HEK293T (cell line): ENCODE measurements around the gene NECTIN4.

Source experiments
- CTCF ChIA-PET: fragments of 350-600 bp; formaldehyde crosslinking; extraction: SDS; loops from one replicate; lab custom pipeline; 2021; ENCODE audit warnings: antibody characterized with exemption, inconsistent platforms; lab: Yijun Ruan, JAX
- POLR2A ChIA-PET: fragments of 350-600 bp; formaldehyde crosslinking; extraction: SDS; loops from one replicate; lab custom pipeline; 2020; ENCODE audit warnings: antibody characterized with exemption, inconsistent platforms; lab: Yijun Ruan, JAX
- DNase-seq: peaks from one replicate; pipeline ENCODE4 v3.0.0; 2012; ENCODE audit warnings: mixed read lengths; ENCODE audit errors: extremely low spot score
- ARNT ChIP-seq: fragments of 450-650 bp; IDR thresholded peaks from 2 replicates; pipeline ENCODE4 v1.6.1; 2017; ENCODE audit warnings: mild to moderate bottlenecking
- BHLHE40 ChIP-seq: fragments of 450-650 bp; IDR thresholded peaks from 2 replicates; pipeline ENCODE4 v1.6.1; 2016; ENCODE audit warnings: mild to moderate bottlenecking, moderate library complexity, borderline replicate concordance
- CTBP1 ChIP-seq: fragments of 450-650 bp; IDR thresholded peaks from 2 replicates; pipeline ENCODE4 v1.6.1; 2016; ENCODE audit warnings: borderline replicate concordance
- ELF4 ChIP-seq: fragments of 450-650 bp; IDR thresholded peaks from 2 replicates; pipeline ENCODE4 v1.6.1; 2017; ENCODE audit warnings: antibody characterized with exemption
- FOXA1 ChIP-seq: fragments of 450-650 bp; IDR thresholded peaks from 2 replicates; pipeline ENCODE4 v1.6.1; 2016; ENCODE audit warnings: mild to moderate bottlenecking
- FOXK2 ChIP-seq: fragments of 450-650 bp; IDR thresholded peaks from 2 replicates; pipeline ENCODE4 v1.6.1; 2016; ENCODE audit warnings: mild to moderate bottlenecking
- FOXM1 ChIP-seq: fragments of 450-650 bp; IDR thresholded peaks from 2 replicates; pipeline ENCODE4 v1.6.1; 2017; ENCODE audit warnings: mild to moderate bottlenecking, borderline replicate concordance
- HDGF ChIP-seq: fragments of 450-650 bp; IDR thresholded peaks from 2 replicates; pipeline ENCODE4 v1.6.1; 2017; ENCODE audit warnings: antibody characterized with exemption, borderline replicate concordance
- L3MBTL2 ChIP-seq: fragments of 450-650 bp; conservative IDR thresholded peaks from 2 replicates; pipeline ENCODE4 v1.6.1; 2016; ENCODE audit warnings: mild to moderate bottlenecking
- LEF1 ChIP-seq: fragments of 450-650 bp; IDR thresholded peaks from 2 replicates; pipeline ENCODE4 v1.6.1; 2017; ENCODE audit warnings: mild to moderate bottlenecking, borderline replicate concordance
- NFRKB ChIP-seq: fragments of 450-650 bp; IDR thresholded peaks from 2 replicates; pipeline ENCODE4 v1.6.1; 2016; ENCODE audit warnings: mild to moderate bottlenecking, moderate library complexity
- SP1 ChIP-seq: fragments of 450-650 bp; IDR thresholded peaks from 2 replicates; pipeline ENCODE4 v1.6.1; 2017
- SUZ12 ChIP-seq: fragments of 450-650 bp; IDR thresholded peaks from 2 replicates; pipeline ENCODE4 v1.6.1; 2016; ENCODE audit warnings: mild to moderate bottlenecking
- TARDBP ChIP-seq: fragments of 450-650 bp; IDR thresholded peaks from 2 replicates; pipeline ENCODE4 v1.6.1; 2016
- ZNF384 ChIP-seq: fragments of 450-650 bp; IDR thresholded peaks from 2 replicates; pipeline ENCODE4 v1.6.1; 2016
- TF ChIP-seq, protein P1 (sequence below): fragments of 450-650 bp; IDR thresholded peaks from 2 replicates; pipeline ENCODE4 v1.6.1; 2016

Gene NECTIN4

DNA sequence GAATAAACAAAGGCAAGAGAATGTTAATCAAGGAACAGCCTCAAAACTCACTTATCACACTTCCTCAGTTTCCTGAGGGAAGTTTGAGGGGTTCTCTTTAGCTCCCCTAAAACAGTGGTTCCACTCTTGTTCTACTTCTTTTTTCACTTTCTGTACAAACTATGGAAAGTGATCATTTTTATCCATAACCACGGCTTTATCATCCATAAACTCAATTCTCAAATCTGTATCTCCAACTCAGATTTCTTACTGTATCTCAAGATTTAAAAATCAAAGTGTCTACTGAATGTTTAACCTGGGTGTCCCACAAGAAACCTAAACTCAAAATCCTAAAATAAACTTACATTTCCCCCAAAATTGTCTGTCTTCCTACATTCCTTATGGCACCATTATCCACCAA is 24.6 kb upstream of the NECTIN4 start:
- TF ChIP-seq FOXM1, result no peak
- TF ChIP-seq CTBP1, result no peak
- TF ChIP-seq BHLHE40, result no peak
- TF ChIP-seq FOXK2, result no peak
- no peak for TF ChIP-seq HDGF
- no peak for TF ChIP-seq ARNT
- TF ChIP-seq SUZ12, result no peak
- TF ChIP-seq, protein P1, sequence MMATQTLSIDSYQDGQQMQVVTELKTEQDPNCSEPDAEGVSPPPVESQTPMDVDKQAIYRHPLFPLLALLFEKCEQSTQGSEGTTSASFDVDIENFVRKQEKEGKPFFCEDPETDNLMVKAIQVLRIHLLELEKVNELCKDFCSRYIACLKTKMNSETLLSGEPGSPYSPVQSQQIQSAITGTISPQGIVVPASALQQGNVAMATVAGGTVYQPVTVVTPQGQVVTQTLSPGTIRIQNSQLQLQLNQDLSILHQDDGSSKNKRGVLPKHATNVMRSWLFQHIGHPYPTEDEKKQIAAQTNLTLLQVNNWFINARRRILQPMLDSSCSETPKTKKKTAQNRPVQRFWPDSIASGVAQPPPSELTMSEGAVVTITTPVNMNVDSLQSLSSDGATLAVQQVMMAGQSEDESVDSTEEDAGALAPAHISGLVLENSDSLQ, result no peak
- TF ChIP-seq L3MBTL2, result no peak
- TF ChIP-seq SP1, result no peak
- no peak for TF ChIP-seq ELF4
- TF ChIP-seq LEF1, result no peak
- TF ChIP-seq TARDBP, result no peak
- no peak for TF ChIP-seq NFRKB
- no peak for TF ChIP-seq ZNF384
- TF ChIP-seq FOXA1, result no peak
- CTCF ChIA-PET, result no interaction called here
- POLR2A ChIA-PET, result interaction anchor here (0.6 kb wide), 1 partner anchor 19 kb away, joined by 3 read pairs; no protein-coding TSS in a partner anchor
- DNase-seq, result no peak

DNA sequence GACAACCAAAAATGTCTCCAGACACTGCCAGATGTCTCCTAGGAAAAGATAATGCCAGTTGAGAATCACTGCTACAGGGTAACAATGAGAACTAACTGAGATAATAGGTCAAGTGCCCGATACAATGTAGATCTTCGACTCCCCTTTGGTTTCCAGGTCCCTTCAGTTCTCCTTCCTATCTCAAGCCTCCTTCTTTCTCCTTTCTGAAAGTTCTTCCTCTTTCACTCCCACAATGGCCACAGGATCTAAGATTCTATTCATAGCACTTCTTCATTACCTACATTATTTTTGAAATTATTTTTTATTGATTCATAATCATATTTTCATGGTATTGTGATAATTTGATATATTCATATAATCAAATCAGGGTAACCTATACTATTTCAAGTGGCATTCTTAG is 22.2 kb upstream of the NECTIN4 start:
- TF ChIP-seq FOXK2 (no peak), LEF1 (no peak)
- POLR2A ChIA-PET, result no interaction called here
- no peak for DNase-seq
- CTCF ChIA-PET, result interaction anchor here (1.5 kb wide), 1 partner anchor 114 kb away, joined by 5 read pairs; no protein-coding TSS in a partner anchor

DNA sequence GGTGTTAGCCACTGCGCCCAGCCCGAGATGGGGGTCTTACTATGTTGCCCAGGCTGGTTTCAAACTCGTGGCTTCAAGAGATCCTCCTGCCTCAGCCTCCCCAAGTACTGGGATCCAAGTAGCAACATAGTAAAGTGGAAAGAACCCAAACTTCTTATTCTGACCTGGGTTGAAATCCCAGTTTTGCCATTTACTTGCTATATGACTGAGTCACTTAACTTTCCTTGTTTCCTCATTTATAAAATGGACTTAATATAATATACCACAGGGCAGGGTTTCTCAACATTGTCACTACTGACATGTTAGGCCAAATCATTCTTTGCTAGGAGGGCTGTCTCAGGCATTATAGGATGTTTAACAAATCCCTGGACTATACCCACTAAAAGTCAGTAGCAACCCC is 21.8 kb upstream of the NECTIN4 start:
- ChIA-PET CTCF (no interaction called here), POLR2A (no interaction called here)
- no peak for DNase-seq
- no peak for TF ChIP-seq SUZ12
- TF ChIP-seq TARDBP, result no peak
- TF ChIP-seq NFRKB, result no peak
- no peak for TF ChIP-seq CTBP1
- no peak for TF ChIP-seq FOXA1
- no peak for TF ChIP-seq LEF1
- no peak for TF ChIP-seq SP1
- TF ChIP-seq HDGF, result no peak
- no peak for TF ChIP-seq FOXM1
- TF ChIP-seq ZNF384, result no peak

DNA sequence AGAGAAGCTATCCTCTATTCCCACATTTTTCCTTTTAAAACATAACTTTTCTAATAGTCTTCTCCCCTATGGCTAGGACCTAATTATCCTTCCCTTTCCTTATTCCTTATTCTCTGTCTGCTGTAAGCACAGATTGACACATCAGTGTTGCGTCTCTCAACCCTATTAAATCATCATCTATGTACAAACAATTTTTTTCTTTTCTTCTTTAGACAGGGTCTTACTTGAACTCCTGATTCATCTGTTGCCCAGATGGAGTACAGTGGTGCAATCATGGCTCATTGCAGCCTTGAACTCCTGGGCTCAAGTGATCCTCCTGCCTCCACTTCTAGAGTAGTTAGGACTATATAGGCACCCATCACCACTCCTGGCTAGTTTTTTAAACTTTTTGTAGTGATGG is 17.1 kb upstream of the NECTIN4 start:
- CTCF ChIA-PET, result no interaction called here
- DNase-seq, result no peak
- no peak for TF ChIP-seq FOXA1
- POLR2A ChIA-PET, result no interaction called here

DNA sequence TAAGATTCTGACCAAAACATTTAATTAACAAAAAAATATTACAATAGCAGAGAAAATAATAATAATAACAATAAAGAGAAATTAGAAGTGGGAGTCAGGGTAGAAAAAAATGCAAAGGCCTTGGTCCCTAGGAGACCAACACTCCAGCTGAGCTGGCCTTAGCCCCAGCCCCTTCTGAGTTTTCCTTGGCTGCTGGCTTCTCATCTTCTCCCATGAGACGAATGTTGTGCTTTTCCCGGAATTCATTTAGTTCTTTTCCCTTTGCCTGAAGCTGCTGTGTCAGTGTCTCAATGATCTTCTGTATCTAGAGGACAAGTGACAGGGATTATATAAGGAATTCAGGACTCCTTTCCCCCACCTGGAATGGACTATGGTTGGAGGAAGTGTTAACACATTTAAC is 11.2 kb upstream of the NECTIN4 start:
- no peak for TF ChIP-seq NFRKB
- no peak for TF ChIP-seq ARNT
- no peak for TF ChIP-seq ZNF384
- no peak for TF ChIP-seq FOXM1
- no peak for TF ChIP-seq BHLHE40
- no peak for TF ChIP-seq HDGF
- TF ChIP-seq CTBP1, result no peak
- TF ChIP-seq LEF1, result no peak
- TF ChIP-seq ELF4, result no peak
- TF ChIP-seq FOXK2, result no peak
- TF ChIP-seq, protein P1, result no peak
- no peak for TF ChIP-seq TARDBP
- no peak for TF ChIP-seq SP1
- no peak for TF ChIP-seq L3MBTL2
- TF ChIP-seq FOXA1, result no peak
- TF ChIP-seq SUZ12, result no peak
- ChIA-PET POLR2A (interaction anchor here (1.0 kb wide), 1 partner anchor 17 kb away, joined by 5 read pairs; the partner anchor contains the start of genes NIT1 and PFDN2), CTCF (no interaction called here)
- DNase-seq, result no peak

DNA sequence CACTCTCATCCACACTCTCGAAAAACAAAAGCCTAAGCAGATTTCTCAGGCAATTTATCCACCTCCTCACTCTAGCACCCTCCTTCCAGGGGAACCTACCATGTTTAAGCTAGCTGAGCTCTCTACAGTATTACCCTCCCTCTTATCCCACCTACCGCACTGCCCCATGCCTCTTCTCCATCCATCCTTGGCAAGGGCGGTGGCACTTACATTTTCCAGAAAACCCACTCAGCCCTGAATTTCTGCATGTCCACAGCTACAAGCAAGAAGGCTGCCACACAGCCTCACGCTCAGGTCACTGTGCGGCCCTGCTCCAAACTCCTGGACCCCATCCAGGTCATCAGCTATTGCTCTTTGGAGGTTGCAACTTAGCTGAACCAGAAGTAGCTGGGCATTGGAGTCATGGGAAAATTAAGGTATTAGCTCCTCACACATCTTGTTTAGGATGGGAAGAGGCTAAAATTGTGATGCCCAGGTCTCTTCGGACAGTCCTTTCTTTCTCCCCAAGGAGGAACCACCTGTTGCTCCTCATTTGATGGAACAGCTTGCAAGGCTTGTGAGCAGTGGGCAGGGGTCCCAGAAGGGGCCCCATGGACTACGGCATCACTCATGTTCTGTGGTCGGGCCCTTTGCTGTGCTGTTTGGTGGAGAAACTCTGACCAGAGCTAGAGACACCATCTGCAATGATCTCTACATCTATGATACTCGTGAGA is 9.9 kb upstream of the NECTIN4 start:
- DNase-seq, result no peak
- CTCF ChIA-PET, result interaction anchor here (1.1 kb wide), 1 partner anchor 18 kb away, joined by 3 read pairs; the partner anchor contains the start of genes NIT1 and PFDN2
- no peak for TF ChIP-seq SUZ12
- no peak for TF ChIP-seq LEF1
- no peak for TF ChIP-seq ZNF384
- TF ChIP-seq FOXM1, result no peak
- TF ChIP-seq BHLHE40, result no peak
- no peak for TF ChIP-seq TARDBP
- no peak for TF ChIP-seq FOXK2
- no peak for TF ChIP-seq NFRKB
- no peak for TF ChIP-seq L3MBTL2
- no peak for TF ChIP-seq ARNT
- no peak for TF ChIP-seq ELF4
- TF ChIP-seq, protein P1, result no peak
- no peak for TF ChIP-seq CTBP1
- no peak for TF ChIP-seq SP1
- no peak for TF ChIP-seq FOXA1
- TF ChIP-seq HDGF, result no peak
- POLR2A ChIA-PET, result interaction anchor here (0.8 to 1.5 kb wide), 3 partner anchors 18 to 102 kb away, joined by 3 to 5 read pairs (median 3); partner anchors contain the start of genes NIT1, PFDN2 and UFC1
